Activated CD4-positive, alpha-beta memory T cell treated with anti-CD3 and anti-CD28 coated beads, Interleukin-2, amount 10 ng/mL, durations not matched to agents 7 days and 5 days (primary cell): ENCODE data around the gene CELSR1. TPM values are rescaled to one million over a fixed set of nuclear protein-coding genes. Genes with fewer than 3 reads are reported as not detected.
A peak's percentile ranks its signal among the peaks of the same experiment; 100 is the strongest.

Experiments used
- CTCF ChIA-PET: fragments of 350-600 bp; sonication (Branson Sonifier 250); formaldehyde crosslinking; loops from one replicate; lab custom pipeline; 2021; ENCODE audit warnings: antibody characterized with exemption, inconsistent platforms; lab: Charles Lee
- POLR2A ChIA-PET: fragments of 350-600 bp; sonication (Branson Sonifier 250); formaldehyde crosslinking; loops from one replicate; lab custom pipeline; 2021; ENCODE audit warnings: antibody characterized with exemption; lab: Charles Lee
- DNase-seq: peaks from one replicate; pipeline ENCODE4 v3.0.0-alpha.2; 2020
- H3K27ac Mint-ChIP-seq: one replicate; pipeline ENCODE4 v1.8.0; 2021; ENCODE audit warnings: mild to moderate bottlenecking, mixed read lengths
- H3K27me3 Mint-ChIP-seq: one replicate; pipeline ENCODE4 v1.8.0; 2021; ENCODE audit warnings: mixed read lengths
- H3K36me3 Mint-ChIP-seq: one replicate; pipeline ENCODE4 v1.8.0; 2021; ENCODE audit warnings: low read depth, mixed read lengths
- H3K4me1 Mint-ChIP-seq: one replicate; pipeline ENCODE4 v1.8.0; 2021; ENCODE audit warnings: mixed read lengths
- H3K4me3 Mint-ChIP-seq: one replicate; pipeline ENCODE4 v1.8.0; 2021; ENCODE audit warnings: mild to moderate bottlenecking, mixed read lengths
- H3K9me3 Mint-ChIP-seq: one replicate; pipeline ENCODE4 v1.8.0; 2021; ENCODE audit warnings: mixed read lengths
- total RNA-seq, 2 experiments: library from RNA; stranded (reverse); gene quantifications; one replicate each; pipeline ENCODE4 v1.2.3, GENCODE V29; 2021

Gene CELSR1
- total RNA-seq, 2 experiments from 2014 or later: 0.10 to 0.13 TPM

DNA sequence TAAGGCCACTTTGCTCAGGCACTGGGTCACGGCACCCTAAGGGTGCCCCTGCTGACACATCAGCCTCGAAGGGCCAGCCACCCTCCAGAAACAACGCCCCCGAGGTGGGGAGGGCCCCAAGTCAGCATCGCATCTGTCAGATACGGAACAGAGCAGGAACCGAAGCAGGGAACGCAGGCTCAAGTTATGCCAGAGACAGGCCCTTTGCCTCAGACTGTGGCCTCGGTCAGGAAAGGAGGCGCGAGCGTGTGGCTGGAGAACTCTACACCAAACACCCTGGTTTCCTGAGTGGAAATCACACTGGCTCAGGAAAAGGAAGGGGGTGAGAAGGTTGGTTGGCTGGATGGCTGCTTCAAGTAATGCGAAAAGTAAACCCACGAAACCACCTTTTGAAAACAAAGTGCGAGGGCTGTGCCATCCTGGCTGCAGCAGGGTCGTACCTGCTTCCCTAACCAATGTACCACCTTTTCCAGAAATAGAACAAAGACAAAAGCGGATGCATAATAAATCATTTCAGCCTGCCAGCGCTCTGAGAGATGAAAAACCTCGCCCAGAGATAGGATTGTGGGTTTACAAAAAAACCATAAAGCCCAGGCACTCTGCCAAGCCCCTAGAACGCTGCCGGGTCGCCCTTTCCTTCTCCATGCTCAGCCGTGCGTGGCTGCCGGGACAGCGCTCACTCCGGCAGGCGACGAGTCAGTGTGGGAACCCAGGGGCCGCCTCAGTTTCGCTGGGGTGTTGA, 163.3 kb downstream of the CELSR1 start:
- H3K27me3 Mint-ChIP-seq: peaks cover 20% of the 10 kb centered on the region
- ChIA-PET POLR2A (no interaction called here), CTCF (no interaction called here)
- no peaks in the 10 kb centered on the region for H3K36me3 Mint-ChIP-seq
- peaks cover 9% of the 10 kb centered on the region for H3K9me3 Mint-ChIP-seq
- DNase-seq: no peak
- H3K27ac Mint-ChIP-seq: no peak overlapping the region
- no peak overlapping the region for H3K4me3 Mint-ChIP-seq
- H3K4me1 Mint-ChIP-seq: peaks cover 24% of the 10 kb centered on the region

DNA sequence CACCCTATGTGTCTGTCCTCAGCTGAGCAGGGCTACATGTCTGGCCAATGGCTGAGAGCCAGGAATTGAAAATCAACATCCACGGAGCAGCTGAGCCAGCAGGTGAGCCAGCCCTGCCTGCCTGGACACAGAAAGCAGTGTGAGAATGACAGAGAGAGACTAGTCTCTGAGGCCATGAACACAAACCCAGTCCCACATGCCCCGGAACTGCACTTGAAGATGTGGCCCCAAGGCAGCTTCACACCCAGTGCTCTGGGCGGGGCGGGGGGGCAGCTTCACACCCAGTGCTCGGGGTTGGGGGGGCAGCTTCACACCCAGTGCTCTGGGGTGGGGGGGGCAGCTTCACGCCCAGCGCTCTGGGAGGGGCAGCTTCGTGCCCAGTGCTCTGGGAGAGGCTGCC, 164.3 kb downstream of the CELSR1 start:
- Mint-ChIP-seq H3K4me3 (no peak overlapping the region), H3K27me3 (peaks cover 20% of the 10 kb centered on the region), H3K4me1 (peaks cover 24% of the 10 kb centered on the region), H3K36me3 (no peaks in the 10 kb centered on the region), H3K27ac (no peak overlapping the region), H3K9me3 (peaks cover 9% of the 10 kb centered on the region)
- ChIA-PET CTCF (no interaction called here), POLR2A (no interaction called here)
- no peak for DNase-seq

DNA sequence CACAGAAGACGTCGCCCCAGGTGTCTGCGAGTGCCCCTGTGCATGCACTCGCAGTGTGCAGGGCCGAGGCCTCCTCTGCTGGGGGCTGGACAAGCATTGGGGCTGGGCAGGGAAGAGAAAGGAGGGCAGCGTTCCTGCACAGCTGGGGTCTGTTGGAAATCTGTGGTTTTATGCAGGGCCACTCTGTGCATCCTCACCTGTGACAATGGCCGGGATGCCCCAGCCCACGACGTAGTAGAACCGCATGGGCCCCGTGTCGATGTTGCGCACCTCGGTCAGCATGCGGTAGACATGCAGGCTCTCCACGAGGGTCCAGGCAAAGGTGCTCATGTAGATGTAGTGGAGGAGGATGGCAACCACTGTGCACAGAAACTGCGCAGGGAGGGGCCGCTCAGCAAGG, 164.7 kb downstream of the CELSR1 start:
- no peak overlapping the region for H3K4me3 Mint-ChIP-seq
- peaks cover 20% of the 10 kb centered on the region for H3K27me3 Mint-ChIP-seq
- peaks cover 24% of the 10 kb centered on the region for H3K4me1 Mint-ChIP-seq
- no peaks in the 10 kb centered on the region for H3K36me3 Mint-ChIP-seq
- no peak for DNase-seq
- H3K9me3 Mint-ChIP-seq: peaks cover 9% of the 10 kb centered on the region
- POLR2A ChIA-PET: no interaction called here
- no peak overlapping the region for H3K27ac Mint-ChIP-seq
- CTCF ChIA-PET: no interaction called here

DNA sequence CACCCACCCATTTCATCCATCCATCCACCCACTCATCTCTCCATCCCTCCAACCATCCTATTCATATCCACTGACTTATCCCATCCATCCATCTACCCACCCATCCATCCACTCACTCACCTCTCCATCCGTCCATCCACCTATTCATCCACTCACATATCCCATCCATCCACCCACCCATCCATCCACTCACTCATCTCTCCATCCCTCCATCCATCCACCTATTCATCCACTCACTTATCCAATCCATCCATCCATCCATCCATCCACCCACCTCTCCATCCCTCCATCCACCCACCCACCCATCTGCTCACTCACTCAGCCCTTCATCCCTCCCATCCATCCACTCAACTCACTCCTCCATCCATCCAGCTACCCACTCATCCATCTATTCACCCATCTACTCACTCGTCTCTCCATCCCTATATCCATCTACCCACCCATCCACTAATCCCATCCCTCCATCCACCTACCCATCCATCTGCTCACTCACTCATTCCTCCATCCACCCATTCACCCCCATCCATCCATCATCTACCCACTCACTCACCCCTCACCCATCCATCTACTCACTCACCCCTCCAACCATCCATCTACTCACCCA, 165.7 kb downstream of the CELSR1 start:
- POLR2A ChIA-PET: no interaction called here
- CTCF ChIA-PET: no interaction called here
- H3K4me3 Mint-ChIP-seq: no peak overlapping the region
- H3K27me3 Mint-ChIP-seq: peaks cover 20% of the 10 kb centered on the region
- no peak overlapping the region for H3K27ac Mint-ChIP-seq
- H3K4me1 Mint-ChIP-seq: peaks cover 24% of the 10 kb centered on the region
- peaks cover 9% of the 10 kb centered on the region for H3K9me3 Mint-ChIP-seq
- H3K36me3 Mint-ChIP-seq: no peaks in the 10 kb centered on the region
- no peak for DNase-seq

DNA sequence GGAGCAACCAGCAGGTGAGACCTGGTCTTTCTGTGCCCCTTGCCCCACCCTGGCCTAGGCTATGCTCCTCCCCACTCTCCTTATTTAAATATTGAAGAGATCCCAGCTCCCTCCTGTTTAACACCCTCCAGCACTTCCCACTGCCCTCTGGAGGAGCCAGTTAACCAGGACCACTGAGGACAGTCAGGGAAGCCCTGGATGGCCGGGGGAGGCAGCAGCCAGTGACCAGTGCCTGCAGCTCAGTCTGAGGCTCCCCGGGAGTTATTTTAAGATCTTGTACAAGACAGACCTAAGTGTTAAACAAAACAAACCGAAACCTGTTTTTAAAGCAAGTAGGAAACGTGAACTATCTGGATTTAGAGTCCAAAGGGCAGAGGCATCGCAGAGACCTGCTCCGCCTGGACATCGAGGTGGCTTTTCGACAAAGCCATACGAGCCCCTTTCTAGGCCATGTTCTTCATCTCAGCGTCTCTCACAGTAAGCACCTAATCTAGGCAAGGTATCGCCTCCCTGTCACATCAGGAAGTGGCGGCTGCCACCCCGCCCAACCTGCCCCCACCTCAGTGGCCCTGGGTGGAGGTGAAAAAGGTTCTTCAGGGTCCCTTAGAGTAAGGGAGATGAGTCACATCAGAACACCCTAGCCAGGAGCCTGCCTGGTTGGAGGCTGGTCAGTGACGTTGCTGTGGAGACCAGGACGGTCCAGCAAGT, 166.7 kb downstream of the CELSR1 start:
- Mint-ChIP-seq H3K27ac (no peak overlapping the region), H3K4me3 (no peak overlapping the region), H3K4me1 (peaks cover 24% of the 10 kb centered on the region), H3K36me3 (no peaks in the 10 kb centered on the region), H3K9me3 (peaks cover 3% of the 10 kb centered on the region), H3K27me3 (peaks cover 18% of the 10 kb centered on the region)
- POLR2A ChIA-PET: no interaction called here
- DNase-seq: peak; percentile 40
- CTCF ChIA-PET: no interaction called here

DNA sequence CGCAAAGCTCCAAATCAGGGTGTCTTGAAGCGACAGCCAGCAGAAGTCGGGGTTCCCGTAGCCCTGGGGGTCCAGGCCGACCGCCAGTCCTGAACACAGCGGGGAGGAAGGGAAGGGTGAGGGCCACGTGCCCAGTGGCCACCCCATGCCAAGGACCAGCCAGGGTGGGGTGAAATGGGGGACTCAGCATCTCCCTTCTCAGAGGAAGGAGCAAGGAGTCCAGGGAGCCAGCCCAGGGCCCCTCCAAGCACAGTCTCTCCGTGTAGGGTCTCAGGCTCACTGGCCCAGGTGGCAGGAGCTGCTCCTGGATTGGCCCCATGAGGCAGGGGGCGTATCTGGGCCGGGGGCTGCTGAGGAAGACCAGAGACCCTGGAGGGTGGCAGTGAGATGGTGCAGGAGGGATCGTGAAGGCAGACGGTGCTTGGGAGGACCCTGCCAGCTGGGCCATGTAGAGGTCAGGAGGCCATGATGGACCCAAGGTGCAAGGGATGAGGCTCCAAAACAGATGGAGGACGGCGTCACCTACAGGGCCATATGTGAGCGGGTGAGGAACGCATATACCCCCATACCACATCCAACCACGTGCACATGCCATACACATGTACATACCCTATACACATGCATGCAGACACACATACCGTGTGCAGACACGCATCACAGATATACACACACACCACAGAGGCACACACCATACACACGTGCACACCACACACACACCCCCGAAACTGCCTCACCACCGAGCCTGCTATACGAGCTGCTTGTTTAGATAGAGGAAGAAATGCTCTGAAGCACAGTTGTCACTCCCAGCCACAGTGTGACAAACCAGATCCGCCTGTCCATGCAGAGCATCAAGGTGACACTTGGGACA, 167.5 kb downstream of the CELSR1 start:
- CTCF ChIA-PET: no interaction called here
- Mint-ChIP-seq H3K36me3 (no peaks in the 10 kb centered on the region), H3K4me3 (no peak overlapping the region), H3K27ac (no peak overlapping the region), H3K27me3 (peaks cover 14% of the 10 kb centered on the region), H3K4me1 (peaks cover 24% of the 10 kb centered on the region), H3K9me3 (no peaks in the 10 kb centered on the region)
- no peak for DNase-seq
- POLR2A ChIA-PET: no interaction called here

DNA sequence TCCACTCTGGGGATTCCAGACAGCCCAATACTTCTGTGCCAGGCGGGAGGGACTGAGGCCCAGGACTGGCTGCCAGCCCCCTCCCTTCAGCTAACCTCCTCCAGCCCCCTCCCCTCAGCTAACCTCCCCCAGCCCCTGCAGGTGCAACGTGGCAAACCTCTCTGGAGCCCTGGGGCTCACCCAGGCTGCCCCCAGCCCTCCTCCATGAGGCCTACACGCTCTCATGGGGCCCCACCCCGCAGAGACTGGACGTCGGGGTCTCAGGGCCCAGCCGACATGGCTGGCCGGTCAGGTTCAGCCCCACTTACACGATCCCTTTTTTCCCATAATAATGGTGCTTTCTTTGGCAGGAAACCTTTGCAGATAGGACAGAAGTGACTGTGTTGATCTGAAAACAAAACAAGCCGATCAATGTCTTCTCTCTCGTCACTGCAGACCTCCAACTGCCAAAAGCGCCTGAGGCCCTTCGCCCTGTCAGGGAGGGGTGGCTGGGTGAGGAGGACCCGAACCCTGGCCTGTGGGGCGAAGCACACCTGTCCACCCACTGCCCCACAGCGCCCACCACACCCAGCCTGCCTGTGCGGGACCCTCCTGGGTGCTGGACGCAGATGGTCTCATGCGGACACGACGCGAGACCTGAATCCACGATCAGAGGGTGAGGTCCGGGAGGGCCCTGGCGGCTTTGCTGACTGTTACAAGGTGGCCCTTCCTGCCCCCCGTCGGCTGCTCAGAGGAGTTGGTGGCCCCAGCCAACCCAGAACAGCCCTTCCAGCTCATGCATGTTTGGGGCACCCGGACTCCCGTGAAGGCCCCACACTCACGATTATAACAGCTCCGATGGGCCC, 168.3 kb downstream of the CELSR1 start:
- ChIA-PET CTCF (interaction anchor here (3.0 kb wide), 1 partner anchor 173 kb away, joined by 38 read pairs; no protein-coding TSS in a partner anchor), POLR2A (no interaction called here)
- Mint-ChIP-seq H3K36me3 (no peaks in the 10 kb centered on the region), H3K27me3 (peaks cover 9% of the 10 kb centered on the region), H3K4me1 (peaks cover 20% of the 10 kb centered on the region), H3K9me3 (no peaks in the 10 kb centered on the region), H3K27ac (no peak overlapping the region), H3K4me3 (no peak overlapping the region)
- DNase-seq: no peak

DNA sequence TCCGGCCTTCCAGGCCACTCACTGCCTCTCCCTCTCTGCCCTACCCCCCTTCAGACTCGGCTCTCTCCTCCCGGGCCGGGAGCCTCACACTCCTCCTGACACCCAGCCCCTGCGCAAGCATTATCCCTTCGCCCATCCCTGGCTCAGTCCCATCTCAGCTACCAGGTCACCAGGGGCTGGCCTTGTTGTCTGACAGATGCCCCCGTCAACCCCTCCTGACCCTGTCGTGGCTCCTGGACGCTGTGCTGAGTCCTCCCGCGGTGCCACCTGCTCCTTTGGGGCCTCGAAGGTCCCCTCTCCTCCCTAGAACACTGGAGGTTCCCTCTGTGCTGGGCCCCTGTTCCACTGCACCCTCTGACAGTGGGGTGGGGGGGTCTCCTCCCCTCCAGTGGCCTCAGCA, 169.0 kb downstream of the CELSR1 start:
- H3K4me1 Mint-ChIP-seq: peaks cover 18% of the 10 kb centered on the region
- no peaks in the 10 kb centered on the region for H3K36me3 Mint-ChIP-seq
- H3K4me3 Mint-ChIP-seq: no peak overlapping the region
- H3K27me3 Mint-ChIP-seq: peaks cover 4% of the 10 kb centered on the region
- POLR2A ChIA-PET: no interaction called here
- H3K9me3 Mint-ChIP-seq: no peaks in the 10 kb centered on the region
- CTCF ChIA-PET: interaction anchor here (0.9 to 3.0 kb wide), 16 partner anchors 13 to 246 kb away, joined by 3 to 38 read pairs (median 4); partner anchors contain the start of gene TRMU
- no peak overlapping the region for H3K27ac Mint-ChIP-seq
- DNase-seq: no peak

DNA sequence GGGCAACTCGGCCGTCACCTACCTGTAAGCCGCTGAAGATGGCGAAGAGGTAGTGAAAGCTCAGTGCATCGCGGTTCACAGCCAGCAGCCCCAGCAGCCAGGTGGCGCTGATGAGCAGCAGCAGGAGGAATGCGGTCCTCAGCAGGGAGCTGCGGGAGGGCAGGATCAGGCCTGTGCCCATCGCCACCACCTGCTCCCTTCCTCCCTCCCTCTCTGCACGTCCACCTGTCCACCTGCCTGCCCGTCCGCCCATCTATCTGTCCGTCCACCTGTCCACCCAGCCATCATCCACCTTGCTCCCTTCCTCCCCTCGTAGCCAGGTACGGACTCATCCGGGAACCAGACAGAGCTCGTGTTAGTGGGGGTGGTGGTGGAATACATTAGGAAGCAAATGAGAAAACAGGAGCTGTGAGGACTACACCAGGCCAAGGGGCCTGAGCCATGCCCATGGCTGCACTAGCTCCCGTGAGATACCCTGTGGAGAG, 169.7 kb downstream of the CELSR1 start:
- peaks cover 18% of the 10 kb centered on the region for H3K4me1 Mint-ChIP-seq
- no peaks in the 10 kb centered on the region for H3K36me3 Mint-ChIP-seq
- peak; percentile 70 for DNase-seq
- H3K27me3 Mint-ChIP-seq: peaks cover under 1% of the 10 kb centered on the region
- ChIA-PET CTCF (interaction anchor here (0.6 to 3.0 kb wide), 31 partner anchors 9 to 523 kb away, joined by 3 to 38 read pairs (median 4); partner anchors contain the start of gene TRMU), POLR2A (interaction anchor here (0.7 to 1.4 kb wide), 2 partner anchors 9 to 173 kb away, joined by 3 read pairs; no protein-coding TSS in a partner anchor)
- H3K9me3 Mint-ChIP-seq: no peaks in the 10 kb centered on the region
- H3K27ac Mint-ChIP-seq: no peak overlapping the region
- no peak overlapping the region for H3K4me3 Mint-ChIP-seq

DNA sequence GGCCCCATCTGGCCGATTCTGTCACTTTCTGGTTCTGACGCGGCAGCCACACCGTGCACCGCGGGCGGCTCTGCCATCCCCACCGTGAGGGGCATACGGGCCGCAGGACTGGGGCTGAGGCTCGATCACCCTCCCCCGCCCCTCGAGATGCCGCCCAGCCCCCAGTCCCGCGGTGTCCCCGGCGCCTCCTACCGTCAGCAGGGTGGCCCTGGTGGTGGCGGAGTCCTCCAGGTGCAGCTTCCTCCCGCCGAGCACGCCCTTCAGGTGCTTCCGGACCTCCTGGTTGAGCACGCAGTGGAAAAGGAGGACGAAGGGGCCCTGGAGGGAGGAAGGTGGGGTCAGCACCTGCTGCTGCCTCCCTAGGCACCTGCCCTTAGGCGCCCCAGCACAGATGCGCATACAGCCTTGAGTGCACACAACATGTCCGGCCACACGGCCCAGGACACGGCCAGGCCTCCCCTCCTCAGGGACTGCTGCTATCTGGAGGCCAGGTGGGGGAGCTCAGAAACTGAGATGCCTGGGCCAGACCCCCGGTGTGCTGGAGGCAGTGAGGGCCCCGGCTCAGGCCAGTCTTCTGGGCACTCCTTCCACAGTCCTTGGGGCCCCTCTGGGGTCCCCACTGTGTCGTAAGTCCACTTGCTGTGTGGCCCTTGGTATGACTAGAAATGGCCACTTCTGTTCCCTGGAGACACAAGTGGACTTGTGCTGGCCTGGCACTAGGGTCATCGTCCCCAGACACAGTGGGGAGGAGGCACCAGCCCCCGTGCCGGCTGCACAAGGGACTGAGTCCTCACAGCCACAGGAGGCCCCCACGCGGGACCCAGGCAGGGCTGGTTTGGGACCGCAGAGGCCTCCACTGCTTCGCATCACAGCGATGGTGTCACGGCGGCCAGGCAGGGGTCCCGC, 170.4 kb downstream of the CELSR1 start:
- DNase-seq: no peak
- Mint-ChIP-seq H3K27ac (no peak overlapping the region), H3K27me3 (peaks cover 2% of the 10 kb centered on the region), H3K9me3 (no peaks in the 10 kb centered on the region), H3K36me3 (no peaks in the 10 kb centered on the region), H3K4me1 (peaks cover 16% of the 10 kb centered on the region), H3K4me3 (no peak overlapping the region)
- POLR2A ChIA-PET: interaction anchor here (0.7 to 1.4 kb wide), 2 partner anchors 8 to 174 kb away, joined by 3 read pairs; no protein-coding TSS in a partner anchor
- CTCF ChIA-PET: interaction anchor here (0.6 to 3.0 kb wide), 29 partner anchors 8 to 522 kb away, joined by 3 to 38 read pairs (median 4); partner anchors contain the start of gene TRMU

DNA sequence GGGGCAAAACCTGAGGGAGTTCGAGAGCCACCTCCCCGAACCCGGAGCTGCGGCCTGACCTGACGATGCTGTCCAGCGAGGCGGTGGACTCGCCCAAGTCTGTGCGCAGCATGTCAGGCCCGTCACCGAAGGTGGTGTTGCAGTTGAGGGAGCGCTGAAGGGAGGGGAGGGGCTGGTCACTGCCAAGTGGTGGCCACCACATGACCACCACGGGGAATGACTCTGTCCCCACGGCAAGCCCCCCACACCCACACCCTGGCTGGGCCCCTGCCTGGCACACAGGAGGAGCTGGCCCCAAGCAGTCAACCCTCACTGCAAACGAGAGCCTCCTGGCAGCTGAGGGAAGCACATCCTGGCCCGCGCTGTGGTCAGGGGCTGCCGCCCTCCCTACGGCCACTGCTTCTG, 171.1 kb downstream of the CELSR1 start:
- Mint-ChIP-seq H3K4me3 (no peak overlapping the region), H3K4me1 (peaks cover 13% of the 10 kb centered on the region), H3K27me3 (peaks cover 2% of the 10 kb centered on the region), H3K36me3 (no peaks in the 10 kb centered on the region), H3K9me3 (no peaks in the 10 kb centered on the region), H3K27ac (no peak overlapping the region)
- POLR2A ChIA-PET: no interaction called here
- CTCF ChIA-PET: interaction anchor here (3.0 kb wide), 1 partner anchor 175 kb away, joined by 38 read pairs; no protein-coding TSS in a partner anchor
- DNase-seq: no peak
